OCI-LY3 (cell line): ENCODE measurements around the gene OGFR.

Experiments
- H2AFZ ChIP-seq: fragments of 200-600, 300-600 bp; shearing (Covaris generic); 2 replicates; pipeline ENCODE4 v1.6.0; 2014; ENCODE audit warnings: antibody characterized with exemption, low read depth, low read length
- H3K27ac ChIP-seq: fragments of 200-600, 300-600 bp; sonication (generic); 2 replicates; pipeline ENCODE4 v1.5.1; 2014; ENCODE audit warnings: mild to moderate bottlenecking, low read length, moderate library complexity, mixed read lengths
- H3K27me3 ChIP-seq: fragments of 200-600, 300-600 bp; sonication (generic); 2 replicates; pipeline ENCODE4 v1.6.1; 2014; ENCODE audit warnings: low read depth, low read length, mixed read lengths
- H3K36me3 ChIP-seq: fragments of 200-600, 300-600 bp; sonication (generic); replicated peaks from 2 replicates; pipeline ENCODE3; 2014; ENCODE audit warnings: low read depth, low read length, mixed read lengths
- H3K4me1 ChIP-seq: fragments of 300-600, 200-600 bp; sonication (generic); 2 replicates; pipeline ENCODE4 v1.6.1; 2014; ENCODE audit warnings: low read length, mixed read lengths
- H3K4me2 ChIP-seq: fragments of 200-600, 300-600 bp; sonication (generic); 2 replicates; pipeline ENCODE4 v1.6.1; 2014; ENCODE audit warnings: low read length, mixed read lengths
- H3K4me3 ChIP-seq: fragments of 300-600, 200-600 bp; sonication (generic); 2 replicates; pipeline ENCODE4 v1.5.1; 2014; ENCODE audit warnings: antibody characterized with exemption, mild to moderate bottlenecking, low read length, moderate library complexity
- H3K79me2 ChIP-seq: fragments of 300-600, 200-600 bp; shearing (Covaris generic); 2 replicates; pipeline ENCODE4 v1.6.1; 2014; ENCODE audit warnings: mild to moderate bottlenecking, low read length, mixed read lengths
- H3K9ac ChIP-seq: fragments of 300-600, 200-600 bp; shearing (Covaris generic); 2 replicates; pipeline ENCODE4 v1.6.0; 2014; ENCODE audit warnings: mild to moderate bottlenecking, low read length, moderate library complexity
- H3K9me3 ChIP-seq: fragments of 200-600, 300-600 bp; shearing (Covaris generic); 2 replicates; pipeline ENCODE4 v1.6.1; 2014; ENCODE audit warnings: low read length, mixed read lengths; ENCODE audit not compliant: insufficient read depth
- H4K20me1 ChIP-seq: fragments of 200-600, 300-600 bp; sonication (generic); 2 replicates; pipeline ENCODE4 v1.6.1; 2016; ENCODE audit warnings: low read length, mixed read lengths; ENCODE audit not compliant: insufficient read depth
- EZH2phosphoT487 ChIP-seq: fragments of 200-600 bp; shearing (Covaris generic); IDR thresholded peaks from 2 replicates; pipeline ENCODE4 v1.6.1; 2018; ENCODE audit warnings: antibody characterized with exemption, mixed run types, low read depth
- TF ChIP-seq, protein P1 (sequence below): fragments of 200-600, 300-600 bp; sonication (generic); IDR thresholded peaks from 2 replicates; pipeline ENCODE4 v1.5.1; 2014; ENCODE audit warnings: antibody characterized with exemption, low read length, low read depth

The OGFR gene

DNA sequence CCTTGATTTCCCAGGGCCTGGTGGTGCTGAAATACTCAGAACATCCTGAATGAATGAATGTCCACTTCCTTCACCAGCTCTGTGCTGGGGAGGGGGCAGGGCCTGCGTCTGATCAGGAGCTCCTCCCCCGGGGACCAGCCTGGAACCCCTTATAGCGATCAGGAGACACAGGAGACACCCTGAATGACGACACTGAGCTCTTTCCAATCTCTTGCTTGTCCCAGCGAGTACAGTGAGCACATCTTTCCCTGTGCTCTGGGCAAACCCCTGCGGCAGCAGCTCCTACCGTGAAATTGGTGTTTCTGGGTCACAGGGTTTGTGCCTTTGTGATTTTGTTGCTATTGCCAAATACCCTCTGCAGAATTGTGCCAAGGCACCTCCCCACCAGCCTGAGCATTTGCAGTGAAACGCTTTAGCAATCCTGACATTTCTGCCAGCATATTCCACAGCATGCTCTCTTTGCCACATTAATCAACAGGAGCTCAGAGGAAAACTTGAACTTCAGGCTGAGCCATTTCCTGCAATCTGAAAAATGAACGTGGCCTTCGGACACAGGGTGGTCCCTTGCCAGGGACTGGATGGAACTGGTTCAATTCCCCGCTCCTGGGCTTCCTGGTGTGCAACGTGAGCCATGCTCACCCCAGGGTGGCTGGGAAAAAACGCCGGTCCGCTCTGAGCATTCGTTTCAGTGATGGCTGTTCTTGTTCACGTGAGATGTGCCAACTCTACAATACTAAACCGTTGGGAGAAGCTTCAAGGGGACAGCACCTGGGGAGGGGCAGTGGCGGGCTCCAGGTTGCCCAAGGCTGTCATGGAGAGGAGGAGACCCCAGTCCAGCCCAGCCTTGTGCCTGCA is 31.4 kb upstream of the OGFR start:
- Histone ChIP-seq H3K9ac (no peak overlapping the region), H3K27ac (no peak overlapping the region), H2AFZ (no peak overlapping the region)

DNA sequence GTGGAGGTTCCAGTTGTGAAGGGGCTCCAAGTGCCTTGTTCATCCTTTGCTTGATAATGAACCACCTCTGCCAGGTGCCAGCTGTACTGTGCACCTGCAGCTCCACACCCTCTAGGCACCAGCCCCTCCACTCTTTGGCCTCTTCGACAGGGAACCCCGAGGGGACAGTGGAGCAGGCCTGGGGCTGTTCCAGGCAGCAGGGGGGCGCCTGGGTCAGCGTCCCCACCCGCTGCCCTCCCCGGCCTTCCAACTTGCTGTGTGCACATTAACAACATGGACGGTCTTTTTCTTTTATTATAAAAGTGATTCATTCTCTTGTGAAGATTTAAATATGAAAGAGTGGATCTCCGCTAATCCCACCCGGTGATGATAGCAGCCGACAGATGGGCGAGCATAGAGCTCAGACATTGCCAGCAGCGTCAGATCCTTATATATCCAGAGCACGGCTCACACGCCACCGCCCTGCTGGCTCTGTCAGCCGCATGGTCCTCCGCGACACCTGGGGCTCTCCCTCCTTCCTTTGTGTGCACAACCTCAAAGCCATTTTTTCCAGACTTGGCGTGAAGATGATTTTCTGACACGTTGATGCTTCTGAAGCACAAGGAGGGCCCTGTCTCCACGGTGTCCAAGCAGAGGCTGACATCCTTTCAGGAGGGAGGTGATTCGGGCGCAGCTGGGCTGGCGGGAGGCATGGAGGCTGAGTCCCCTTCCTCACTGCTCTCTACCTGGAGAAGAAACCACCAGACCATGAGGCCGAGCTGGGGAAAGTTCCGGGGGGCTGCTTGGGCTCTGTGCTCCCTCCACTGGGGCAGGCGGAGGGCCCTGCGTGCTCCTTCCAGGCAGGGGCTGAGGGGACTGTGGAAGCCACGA is 30.6 kb upstream of the OGFR start:
- Histone ChIP-seq H3K27me3 (peaks cover 11% of the 10 kb centered on the region), H3K9me3 (no peaks in the 10 kb centered on the region), H3K36me3 (no peaks in the 10 kb centered on the region), H3K9ac (no peak overlapping the region), H2AFZ (no peak overlapping the region), H3K4me2 (no peak overlapping the region), H3K4me1 (peaks cover 9% of the 10 kb centered on the region), H4K20me1 (no peaks in the 10 kb centered on the region), H3K27ac (no peak overlapping the region), H3K4me3 (no peak overlapping the region), H3K79me2 (no peaks in the 10 kb centered on the region)
- no peak for TF ChIP-seq EZH2phosphoT487

More for the DNA sequence above, 31.4 kb upstream of the OGFR start:
- no peak overlapping the region for H3K4me3 ChIP-seq
- no peak overlapping the region for H3K4me2 ChIP-seq
- H3K4me1 ChIP-seq: peaks cover 9% of the 10 kb centered on the region
- no peak for TF ChIP-seq EZH2phosphoT487
- TF ChIP-seq, protein P1, sequence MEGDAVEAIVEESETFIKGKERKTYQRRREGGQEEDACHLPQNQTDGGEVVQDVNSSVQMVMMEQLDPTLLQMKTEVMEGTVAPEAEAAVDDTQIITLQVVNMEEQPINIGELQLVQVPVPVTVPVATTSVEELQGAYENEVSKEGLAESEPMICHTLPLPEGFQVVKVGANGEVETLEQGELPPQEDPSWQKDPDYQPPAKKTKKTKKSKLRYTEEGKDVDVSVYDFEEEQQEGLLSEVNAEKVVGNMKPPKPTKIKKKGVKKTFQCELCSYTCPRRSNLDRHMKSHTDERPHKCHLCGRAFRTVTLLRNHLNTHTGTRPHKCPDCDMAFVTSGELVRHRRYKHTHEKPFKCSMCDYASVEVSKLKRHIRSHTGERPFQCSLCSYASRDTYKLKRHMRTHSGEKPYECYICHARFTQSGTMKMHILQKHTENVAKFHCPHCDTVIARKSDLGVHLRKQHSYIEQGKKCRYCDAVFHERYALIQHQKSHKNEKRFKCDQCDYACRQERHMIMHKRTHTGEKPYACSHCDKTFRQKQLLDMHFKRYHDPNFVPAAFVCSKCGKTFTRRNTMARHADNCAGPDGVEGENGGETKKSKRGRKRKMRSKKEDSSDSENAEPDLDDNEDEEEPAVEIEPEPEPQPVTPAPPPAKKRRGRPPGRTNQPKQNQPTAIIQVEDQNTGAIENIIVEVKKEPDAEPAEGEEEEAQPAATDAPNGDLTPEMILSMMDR: no peak
- peaks cover 11% of the 10 kb centered on the region for H3K27me3 ChIP-seq
- H4K20me1 ChIP-seq: no peaks in the 10 kb centered on the region
- no peaks in the 10 kb centered on the region for H3K79me2 ChIP-seq
- H3K36me3 ChIP-seq: no peaks in the 10 kb centered on the region
- H3K9me3 ChIP-seq: no peaks in the 10 kb centered on the region

DNA sequence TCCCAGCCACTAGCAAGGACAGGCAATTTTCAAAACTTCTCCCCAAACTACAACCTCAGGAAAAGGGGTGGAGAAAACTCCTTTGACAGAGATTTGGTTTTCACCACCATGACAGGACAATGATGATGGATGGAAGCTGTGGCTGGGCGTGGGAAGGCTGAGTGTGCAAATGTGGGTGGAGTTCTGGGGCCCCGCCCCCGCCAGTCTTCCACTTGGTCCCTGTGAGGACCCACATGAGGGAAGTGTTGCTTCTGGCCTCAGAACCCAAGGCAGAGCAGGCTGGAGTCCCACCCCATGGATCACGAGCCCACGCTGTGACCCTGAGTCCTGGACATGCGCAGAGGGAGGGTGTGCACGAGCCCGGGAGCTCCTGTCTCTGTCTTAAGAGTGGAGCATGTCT is 29.9 kb upstream of the OGFR start:
- Histone ChIP-seq H3K9me3 (no peaks in the 10 kb centered on the region), H4K20me1 (no peaks in the 10 kb centered on the region), H3K9ac (no peak overlapping the region), H3K27me3 (peaks cover 11% of the 10 kb centered on the region), H3K27ac (no peak overlapping the region), H3K4me1 (peaks cover 9% of the 10 kb centered on the region), H3K4me3 (no peak overlapping the region), H2AFZ (no peak overlapping the region), H3K4me2 (no peak overlapping the region), H3K79me2 (no peaks in the 10 kb centered on the region), H3K36me3 (no peaks in the 10 kb centered on the region)
- no peak for TF ChIP-seq EZH2phosphoT487
- TF ChIP-seq, protein P1: no peak

DNA sequence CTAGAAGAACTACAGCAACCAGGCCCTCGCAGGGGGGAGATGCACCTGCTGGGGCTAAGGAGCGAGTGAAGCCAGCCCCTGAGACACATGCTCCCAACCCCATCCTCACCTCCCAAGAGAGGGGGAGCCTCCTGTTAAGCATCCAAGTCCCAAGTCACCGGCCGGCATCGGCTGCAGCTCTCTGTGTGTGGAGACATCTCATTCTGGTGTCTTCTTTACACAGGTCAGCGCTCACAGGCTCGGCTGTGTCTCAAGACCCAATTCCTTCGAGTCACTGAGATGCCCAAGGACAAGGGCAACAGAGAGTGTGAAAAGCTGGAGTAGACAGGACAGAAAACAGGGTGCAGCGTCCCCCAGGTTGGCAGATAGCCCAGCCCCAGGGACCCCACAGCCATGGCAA is 29.4 kb upstream of the OGFR start:
- Histone ChIP-seq H3K27me3 (peaks cover 11% of the 10 kb centered on the region), H2AFZ (no peak overlapping the region), H3K4me1 (peaks cover 9% of the 10 kb centered on the region), H4K20me1 (no peaks in the 10 kb centered on the region), H3K27ac (no peak overlapping the region), H3K9ac (no peak overlapping the region), H3K36me3 (no peaks in the 10 kb centered on the region), H3K4me2 (no peak overlapping the region), H3K79me2 (no peaks in the 10 kb centered on the region), H3K4me3 (no peak overlapping the region), H3K9me3 (no peaks in the 10 kb centered on the region)
- TF ChIP-seq, protein P1: no peak
- TF ChIP-seq EZH2phosphoT487: no peak
